Measurements from ENCODE around the gene MDN1.

GRCh38 chr6:89842228-89842627 is 22.6 kb upstream of the MDN1 start:
- no peak for TF ChIP-seq GATA2 (IDR thresholded peaks at IDR 0.05; ENCODE audit: low read depth, low read length)
- no peak for TF ChIP-seq GATA3 (IDR thresholded peaks at IDR 0.05; ENCODE audit: low read depth, low read length)

Data from SH-SY5Y (cell line).